Adrenal gland (tissue), 5 donors: Measurements from ENCODE around the gene SETD6.

Experiments used
- CTCF ChIP-seq, 6 experiments: fragments of 450-650 bp in 4 of 6; fragments of 200-600 bp in 2 of 6; sonication (generic) in 1 of 6; IDR thresholded peaks; 1 replicate in 5 of 6; 2 replicates in 1 of 6; pipeline versions ENCODE4 v1.5.1 to v1.8.0; 2016 to 2021; ENCODE audit warnings: antibody characterized with exemption in 6 of 6, mild to moderate bottlenecking in 2 of 6, moderate library complexity in 1 of 6
- POLR2A ChIP-seq, 2 donors: fragments of 450-650 bp; IDR thresholded peaks; one replicate each; pipeline ENCODE4 v1.6.1; 2017; ENCODE audit warnings: antibody characterized with exemption in 2 of 2, mild to moderate bottlenecking in 2 of 2, moderate library complexity in 1 of 2
- donor health status: DM: no; HTN: no; CAD: no.

GRCh38 chr16:58507963-58508670 lies 7.2 kb upstream of the SETD6 start:
- TF ChIP-seq CTCF (IDR thresholded peaks at IDR 0.05) = no peak
- no peak for TF ChIP-seq POLR2A (IDR thresholded peaks at IDR 0.05)
